ENCODE data around the gene P3R3URF.
A peak's percentile ranks its signal among the peaks of the same experiment; 100 is the strongest.
"Not testable (repeated sequence)": the region's sequence is repeated elsewhere in the genome, so short reads cannot be mapped to it uniquely, and the experiment has no call there.

The P3R3URF gene

DNA sequence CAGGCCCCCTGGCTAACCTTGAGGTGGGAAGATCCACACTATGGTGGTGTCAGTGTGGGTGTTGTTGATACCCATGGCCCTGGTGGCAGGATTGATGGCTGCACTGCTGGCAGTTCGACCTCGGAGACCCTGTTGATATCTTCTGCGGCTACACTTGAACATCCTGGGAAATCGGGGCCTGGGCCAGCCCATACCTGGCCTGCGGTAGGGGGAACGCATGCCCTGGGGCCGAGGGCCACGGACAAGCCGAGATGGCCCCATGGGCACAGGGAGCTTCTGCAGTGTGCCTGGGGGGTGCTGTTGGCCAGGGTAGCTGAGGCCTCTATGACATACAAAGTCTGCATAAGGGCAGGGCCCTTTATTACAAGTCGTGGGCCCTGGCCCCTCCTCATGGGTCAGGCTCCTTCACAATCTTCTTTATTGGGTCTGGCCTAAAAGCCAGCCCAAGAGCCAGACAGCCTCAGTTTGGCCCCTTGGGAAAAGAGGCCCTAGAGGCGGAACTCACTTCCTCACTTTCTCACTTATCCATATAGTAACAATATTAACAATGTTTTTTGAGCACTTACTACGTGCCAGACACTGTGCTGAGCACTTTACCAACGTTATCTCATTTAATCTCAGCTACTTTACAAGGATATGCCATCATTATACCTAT lies at the start of gene P3R3URF:
Gene P3R3URF, minus strand, starts transcription at position 278 of the 655 bp plus-strand sequence. Its CDS starts 17 bp downstream, at position 261.
- DNase-seq (ENCODE audit: low read depth in 2 of 2) = no peak

DNA sequence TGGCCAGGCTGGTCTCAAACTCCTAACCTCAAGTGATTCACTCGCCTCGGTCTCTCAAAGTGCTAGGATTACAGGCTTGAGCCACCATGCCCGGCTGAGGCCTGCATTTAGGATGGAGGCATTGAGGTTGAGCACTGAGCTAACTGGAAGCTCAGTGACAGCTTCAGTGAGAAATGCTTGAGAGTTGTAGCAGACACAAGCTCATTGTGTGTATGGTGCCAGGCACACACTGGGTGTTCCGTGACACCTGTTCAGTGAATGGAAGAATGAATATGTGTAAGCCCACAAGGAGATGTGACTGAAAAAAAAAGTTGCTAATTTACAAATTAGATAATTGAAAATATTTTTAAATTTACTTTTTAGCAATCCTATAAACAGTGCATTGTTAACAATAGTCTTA lies 48.7 kb upstream of the P3R3URF start:
- no peak for DNase-seq (ENCODE audit: low read depth in 2 of 2)

DNA sequence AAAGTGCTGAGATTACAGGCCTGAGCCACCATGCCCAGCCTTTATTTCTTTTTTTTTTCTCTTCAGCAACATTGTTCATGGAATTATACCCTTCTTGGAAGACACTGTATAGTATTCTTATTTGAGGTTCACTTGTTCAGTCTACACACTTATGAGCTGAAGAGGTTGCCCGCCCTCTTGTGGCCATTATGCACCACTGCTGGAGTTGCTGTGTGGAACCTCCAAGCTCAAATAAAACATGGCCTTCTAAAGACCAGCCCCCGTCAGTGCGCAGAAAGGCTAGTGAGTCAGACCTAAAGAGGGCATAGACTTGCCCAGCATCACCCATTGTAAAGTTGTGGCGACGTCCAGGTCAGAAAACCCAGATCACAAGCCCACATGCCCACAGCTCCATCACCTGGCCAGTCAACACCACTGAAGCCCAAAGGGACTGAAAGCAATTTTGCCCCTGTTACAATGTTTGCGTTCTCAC lies 47.2 kb upstream of the P3R3URF start:
- DNase-seq (ENCODE audit: low read depth in 2 of 2) = peak; percentile 45 to 56

DNA sequence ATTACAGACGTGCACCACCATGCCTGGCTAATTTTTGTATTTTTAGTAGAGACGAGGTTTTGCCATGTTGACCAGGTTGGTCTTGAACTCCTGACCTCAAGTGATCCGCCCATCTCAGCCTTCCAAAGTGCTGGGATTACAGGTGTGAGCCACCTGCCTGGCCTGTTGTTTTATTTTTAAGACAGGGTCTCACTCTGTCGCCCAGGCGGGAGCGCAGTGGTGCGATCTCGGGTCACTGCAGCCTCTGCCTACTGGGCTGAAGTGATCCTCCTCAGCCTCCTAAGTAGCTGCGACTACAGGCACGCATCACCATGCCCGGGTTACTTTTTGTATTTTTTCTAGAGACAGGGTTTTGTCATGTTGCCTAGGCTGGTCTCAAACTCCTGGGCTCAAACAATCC lies 46.8 kb upstream of the P3R3URF start:
- DNase-seq (ENCODE audit: low read depth in 2 of 2) = not testable (repeated sequence)

DNA sequence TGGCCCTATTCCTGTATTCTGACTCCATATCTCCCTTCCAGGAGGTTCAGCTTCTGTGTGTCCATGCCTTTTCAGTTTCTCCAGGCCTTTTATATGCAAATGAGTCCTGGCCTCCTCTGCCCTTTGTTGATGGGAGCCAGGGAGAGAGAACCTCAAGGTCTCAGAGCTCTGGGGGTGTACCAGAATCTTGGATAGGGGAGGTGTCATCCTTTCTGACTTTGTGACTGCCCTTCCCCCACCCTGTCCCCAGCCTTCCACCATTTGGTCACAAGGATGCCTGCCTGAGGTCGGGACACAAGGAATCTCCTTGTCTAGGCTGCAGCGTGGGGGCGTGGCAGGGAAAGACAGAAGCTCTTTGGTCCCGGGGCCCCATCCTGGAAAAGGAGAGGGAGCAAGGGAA lies 45.5 kb upstream of the P3R3URF start:
- no peak for DNase-seq (ENCODE audit: low read depth in 2 of 2)

DNA sequence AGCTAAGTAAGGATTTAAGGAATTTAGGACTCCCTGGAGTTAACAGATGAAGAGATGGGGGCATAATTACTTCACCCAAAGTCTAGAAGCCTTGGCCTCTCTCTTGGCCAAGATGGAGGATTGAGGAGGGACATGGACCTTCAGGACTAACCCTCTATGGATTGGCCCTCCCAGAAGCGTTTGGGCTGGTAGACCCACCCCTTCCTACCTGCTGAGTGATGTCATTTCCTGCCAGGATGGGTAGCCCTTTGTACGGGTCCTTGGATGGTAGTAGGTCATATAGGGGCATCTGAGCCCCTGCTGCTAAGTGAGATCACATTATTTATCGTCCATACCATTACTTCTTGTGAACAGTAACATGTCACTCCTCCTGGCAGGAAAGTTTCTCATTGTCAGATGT lies 44.5 kb upstream of the P3R3URF start:
- no peak for DNase-seq (ENCODE audit: low read depth in 2 of 2)

DNA sequence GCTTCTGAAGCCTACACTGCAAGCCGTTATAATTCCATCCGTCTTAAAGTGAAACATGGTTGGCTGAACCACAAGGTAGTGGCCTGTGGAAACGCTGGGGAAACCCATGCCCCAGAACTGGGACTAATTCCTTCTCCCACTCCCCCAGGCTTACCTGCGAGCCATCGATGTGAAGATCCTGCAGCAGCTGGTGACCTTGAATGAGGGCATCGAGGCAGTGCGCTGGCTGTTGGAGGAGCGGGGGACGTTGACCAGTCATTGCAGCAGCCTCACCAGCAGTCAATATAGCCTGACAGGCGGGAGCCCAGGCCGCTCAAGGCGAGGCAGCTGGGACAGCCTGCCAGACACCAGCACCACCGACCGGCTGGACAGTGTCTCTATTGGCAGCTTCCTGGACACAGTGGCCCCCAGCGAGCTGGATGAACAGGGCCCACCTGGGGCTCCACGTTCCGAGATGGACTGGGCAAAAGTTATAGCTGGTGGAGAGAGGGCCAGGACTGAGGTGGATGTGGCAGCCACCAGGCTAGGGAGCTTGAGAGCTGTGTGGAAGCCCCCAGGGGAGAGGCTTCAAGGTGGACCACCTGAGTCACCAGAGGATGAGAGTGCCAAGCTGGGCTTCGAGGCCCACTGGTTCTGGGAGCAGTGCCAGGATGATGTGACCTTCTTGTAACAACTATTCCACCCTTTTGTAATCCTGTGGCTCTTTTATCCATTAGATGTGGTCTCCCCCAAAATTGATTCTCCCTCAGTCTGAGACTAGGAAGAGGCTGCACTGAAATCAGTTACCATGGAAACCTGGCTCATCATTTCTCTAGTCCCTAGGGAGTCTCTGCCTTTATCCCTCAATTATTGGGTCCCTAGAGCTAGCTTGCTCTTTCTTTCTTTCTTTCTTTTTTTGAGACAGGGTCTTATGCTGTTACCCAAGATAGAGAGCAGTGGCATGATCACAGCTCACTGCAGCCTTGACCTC lies 43.5 kb upstream of the P3R3URF start:
- no peak for DNase-seq (ENCODE audit: low read depth in 2 of 2)

DNA sequence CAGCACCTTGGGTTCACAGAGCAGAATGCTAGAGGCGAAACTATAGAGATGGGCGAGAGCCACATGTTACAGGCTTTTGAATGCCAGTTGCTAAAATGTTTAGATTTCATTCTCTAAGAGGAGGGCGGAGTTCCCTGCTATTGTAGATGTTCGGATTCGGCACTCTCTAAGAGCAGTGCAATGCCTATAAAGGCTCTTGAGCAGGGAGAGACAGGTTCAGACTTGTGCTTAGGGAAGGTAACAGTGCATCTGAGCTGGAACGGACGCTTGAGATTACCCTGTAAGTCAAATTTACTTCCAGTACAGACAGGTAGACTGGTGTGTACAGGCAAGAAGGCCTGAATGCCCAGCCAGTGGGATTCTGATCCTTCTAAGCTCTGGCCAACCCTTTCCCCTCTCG lies 42.2 kb upstream of the P3R3URF start:
- DNase-seq (ENCODE audit: low read depth in 2 of 2) = no peak

DNA sequence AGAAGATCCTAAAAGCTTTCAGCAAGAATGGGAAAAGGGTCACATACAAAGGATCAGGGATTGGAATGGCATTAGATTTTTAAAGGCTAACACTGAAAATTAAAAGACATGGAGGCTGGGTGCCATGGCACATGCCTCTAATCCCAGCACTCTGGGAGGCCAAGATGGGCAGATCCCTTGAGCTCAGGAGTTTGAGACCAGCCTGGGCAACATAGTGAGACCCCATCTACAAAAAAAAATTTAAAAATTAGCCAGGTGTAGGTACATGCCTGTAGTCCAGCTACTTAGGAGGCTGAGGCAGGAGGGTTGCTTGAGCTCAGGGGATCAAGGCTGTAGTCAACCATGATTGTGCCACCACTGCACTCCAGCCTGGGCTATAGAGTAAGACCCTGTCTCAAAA lies 39.2 kb upstream of the P3R3URF start:
- DNase-seq (ENCODE audit: low read depth in 2 of 2) = no peak

DNA sequence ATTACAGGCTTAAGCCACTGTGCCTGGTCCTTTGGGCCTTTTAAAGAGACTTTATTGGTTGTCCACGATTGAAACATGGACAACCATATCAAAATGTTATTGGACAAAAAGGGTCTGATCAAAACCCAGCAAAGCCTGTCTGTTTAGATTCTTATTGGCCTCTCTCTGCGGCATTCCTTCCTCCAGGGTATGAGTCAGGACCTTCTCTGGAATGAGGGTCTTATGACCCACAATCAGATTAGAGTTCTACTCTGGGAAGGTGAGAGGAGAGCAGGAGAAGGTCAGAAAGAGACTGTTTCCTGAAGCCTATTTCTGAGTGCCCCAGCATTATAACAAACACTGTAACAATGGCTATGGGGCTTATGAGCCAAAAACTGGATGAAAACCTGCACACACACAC lies 34.8 kb upstream of the P3R3URF start:
- no peak for DNase-seq (ENCODE audit: low read depth in 2 of 2)

DNA sequence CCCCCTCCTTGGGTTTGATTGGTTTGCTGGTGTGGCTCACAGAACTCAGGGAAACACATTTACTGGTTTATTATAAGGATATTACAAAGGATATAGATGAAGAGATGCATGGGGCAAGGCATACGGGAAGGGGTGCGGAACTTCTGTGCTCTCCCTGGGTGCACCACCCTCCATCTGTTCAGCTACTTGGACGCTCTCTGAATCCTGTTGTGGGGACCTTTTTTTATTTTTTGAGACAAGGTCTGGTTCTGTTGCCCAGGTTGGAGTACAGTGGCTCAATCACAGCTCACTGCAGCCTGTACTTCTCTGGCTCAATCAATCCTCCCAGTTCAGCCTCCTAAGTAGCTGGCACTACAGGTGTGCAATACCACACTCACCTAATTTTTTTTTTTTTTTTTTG lies 34.3 kb upstream of the P3R3URF start:
- no peak for DNase-seq (ENCODE audit: low read depth in 2 of 2)

DNA sequence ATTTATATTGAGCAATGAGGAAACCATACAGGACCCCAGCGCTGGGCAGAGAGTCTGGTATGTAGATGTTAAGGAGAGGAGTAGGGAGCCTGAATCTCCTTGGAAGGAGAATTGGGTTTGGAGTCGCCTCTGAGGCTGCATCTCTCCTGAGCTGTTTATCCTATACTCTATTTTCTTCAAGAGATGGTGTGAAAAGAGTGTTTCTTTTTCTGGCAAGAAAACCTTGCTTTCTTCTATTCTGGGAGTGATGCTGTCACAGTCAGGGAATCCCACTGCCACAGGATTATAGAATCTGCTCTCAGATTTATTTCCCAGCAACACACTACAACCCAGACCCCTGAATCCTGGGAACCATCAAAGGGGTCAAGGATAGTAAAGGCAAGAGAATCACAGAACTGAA lies 30.1 kb upstream of the P3R3URF start:
- DNase-seq (ENCODE audit: low read depth in 2 of 2) = no peak

DNA sequence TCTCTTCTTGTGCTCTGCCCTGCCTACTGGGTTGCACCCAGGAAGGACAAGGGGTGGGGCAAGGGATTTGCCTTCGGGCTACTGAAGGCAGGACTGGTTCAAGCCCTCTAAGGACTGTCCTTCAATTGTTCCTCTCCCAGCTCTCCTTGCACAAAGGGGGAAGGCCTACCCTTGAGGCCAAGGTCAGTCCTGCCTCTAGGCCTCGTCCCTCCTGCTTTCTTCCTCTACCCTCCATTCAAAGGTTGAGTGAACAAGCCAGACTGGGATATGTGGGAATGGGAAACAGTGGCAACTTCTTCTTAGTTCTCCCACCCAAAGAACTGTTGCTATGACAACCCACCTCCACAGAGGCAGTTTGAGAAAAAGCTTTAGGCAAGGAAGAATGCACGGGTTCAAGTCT lies 29.5 kb upstream of the P3R3URF start:
- DNase-seq (ENCODE audit: low read depth in 2 of 2) = no peak

DNA sequence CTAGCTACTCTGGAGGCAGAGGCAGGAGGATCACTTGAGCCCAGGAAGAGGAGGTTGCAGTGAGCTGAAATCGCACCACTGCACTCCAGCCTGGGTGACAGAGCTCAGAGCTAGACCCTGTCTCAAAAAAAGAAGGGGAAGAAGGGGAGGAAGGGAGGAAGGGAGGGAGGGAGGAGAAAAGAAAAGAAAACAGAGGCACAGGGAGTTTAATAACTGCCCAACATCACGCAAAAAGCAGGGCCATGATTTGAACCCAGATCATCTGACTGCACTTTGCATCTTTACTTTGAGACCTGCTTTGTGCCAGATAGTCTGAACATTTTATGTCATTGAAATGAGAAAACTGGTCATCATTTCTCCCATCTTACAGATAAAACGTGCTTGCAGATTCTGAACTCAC lies 28.9 kb upstream of the P3R3URF start:
- no peak for DNase-seq (ENCODE audit: low read depth in 2 of 2)

DNA sequence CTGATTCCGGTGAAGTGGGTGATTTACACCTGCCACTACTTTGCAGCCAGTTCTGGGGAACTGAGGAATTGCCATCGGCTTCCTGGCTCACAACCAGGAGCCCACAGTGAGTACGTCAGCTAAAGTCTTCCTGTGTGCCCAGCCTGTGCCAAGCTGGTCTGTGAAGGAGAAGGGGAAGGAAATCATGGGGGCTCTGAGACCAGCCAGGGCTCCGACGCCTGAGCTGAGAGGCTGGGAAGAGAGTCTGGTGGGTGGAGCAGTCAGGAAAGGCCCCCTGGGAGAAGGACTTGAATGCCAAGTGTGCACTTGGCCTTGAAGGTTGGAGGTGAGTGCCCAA lies 28.1 kb upstream of the P3R3URF start:
- DNase-seq (ENCODE audit: low read depth in 2 of 2) = no peak

DNA sequence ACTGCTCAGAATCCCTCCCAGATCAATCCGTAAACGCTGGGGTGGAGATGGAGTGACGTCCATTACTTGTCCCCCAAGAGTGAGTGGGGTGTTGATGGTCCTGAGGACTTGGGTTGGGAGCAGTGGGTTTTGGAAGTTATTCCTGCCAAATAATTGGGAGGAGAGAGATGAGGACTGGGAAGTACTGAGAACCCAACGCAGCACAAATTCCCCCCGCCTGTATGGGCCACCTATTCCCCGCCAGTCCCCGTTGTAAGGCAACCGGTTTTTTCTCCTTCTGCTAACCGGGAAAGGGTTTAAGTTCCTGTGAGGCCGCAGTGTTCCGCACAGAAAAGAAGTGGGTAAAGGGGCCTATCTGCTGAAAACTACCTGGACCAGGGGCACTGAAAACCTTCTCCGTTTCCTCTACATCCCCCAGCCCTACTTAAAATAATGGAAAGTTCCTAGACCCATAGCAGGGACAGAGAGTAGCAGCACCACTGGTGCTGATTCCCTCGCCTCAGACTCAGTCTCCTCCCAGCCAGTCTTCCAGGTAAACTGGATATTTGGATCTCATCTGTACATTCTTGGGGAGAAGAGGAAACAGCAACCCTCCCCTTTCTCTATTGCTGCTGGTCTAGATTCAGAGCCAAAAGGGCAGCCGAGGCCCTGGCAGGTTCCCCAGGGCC lies 27.6 kb upstream of the P3R3URF start:
- no peak for DNase-seq (ENCODE audit: low read depth in 2 of 2)

DNA sequence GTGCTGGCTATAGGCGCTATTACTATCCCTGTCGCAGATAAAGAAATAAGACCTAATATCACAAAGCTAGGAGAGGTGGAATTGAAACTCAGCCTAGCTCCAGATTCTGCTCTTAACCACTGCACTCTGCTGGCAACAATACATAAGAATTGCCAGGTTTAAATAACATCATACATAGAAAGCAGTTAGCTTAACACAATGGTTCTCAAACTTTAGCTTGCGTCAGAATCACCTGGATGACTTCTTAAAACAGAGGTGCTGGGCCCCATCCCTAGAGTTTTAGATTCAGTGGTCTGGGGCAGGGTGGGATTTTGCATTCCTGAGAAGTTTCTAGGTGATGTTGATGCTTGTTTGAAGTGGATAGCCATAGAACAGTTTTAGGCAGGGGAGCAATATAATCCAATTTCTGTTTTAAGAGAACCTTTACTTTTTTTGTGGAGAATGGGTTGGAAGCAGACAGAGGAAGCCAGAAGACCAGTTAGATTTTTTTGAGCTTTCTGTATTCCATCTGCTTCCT lies 23.0 kb upstream of the P3R3URF start:
- no peak for DNase-seq (ENCODE audit: low read depth in 2 of 2)

DNA sequence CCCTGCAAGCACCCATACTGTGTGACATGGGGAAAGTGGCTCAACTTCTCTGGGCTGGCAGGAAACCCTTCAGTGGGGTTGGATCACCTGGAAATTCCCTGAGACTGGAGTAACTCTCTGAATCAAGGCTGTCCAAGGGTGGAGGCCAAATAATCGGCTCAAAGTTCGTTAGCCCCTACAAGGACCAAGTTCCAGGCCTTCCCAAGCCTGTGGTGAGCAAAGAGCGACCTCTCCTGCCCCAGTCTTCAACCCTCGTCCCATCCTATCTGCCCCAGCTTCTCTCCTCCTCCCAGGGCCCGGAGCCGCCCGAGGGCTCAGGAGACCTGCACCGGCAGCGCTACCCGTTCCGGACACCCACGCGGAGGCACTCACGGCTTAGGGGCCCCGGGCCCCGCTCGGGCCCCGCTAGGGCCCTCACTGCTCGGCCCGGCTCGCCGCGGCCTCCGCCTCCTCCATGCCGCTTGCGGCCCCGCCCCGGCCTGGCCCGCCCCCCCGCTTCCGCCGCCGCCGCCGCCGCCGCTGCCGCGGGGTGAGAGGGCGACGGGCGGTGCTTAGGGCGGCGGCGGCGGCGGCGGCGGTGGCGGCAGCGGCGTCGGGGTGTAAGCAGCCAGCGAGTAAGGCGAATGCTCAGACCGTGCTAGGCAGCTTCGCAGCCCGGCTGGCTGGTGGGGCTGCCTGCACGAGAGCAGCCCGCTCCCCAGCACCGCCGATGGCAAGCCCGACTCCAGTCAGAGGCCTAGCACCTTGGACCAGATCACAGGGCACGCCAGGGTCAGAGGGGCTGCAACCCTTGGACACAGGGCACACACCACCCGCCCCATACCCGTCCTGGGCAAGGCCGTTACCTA lies 21.9 kb upstream of the P3R3URF start, which contains the start of gene POMGNT1:
Gene POMGNT1, minus strand, starts transcription at position 471 of the 848 bp plus-strand sequence. CDS start 613 bp downstream, outside the sequence.
- peak in 1 of 2 experiments; percentile 36 for DNase-seq (ENCODE audit: low read depth in 2 of 2)

DNA sequence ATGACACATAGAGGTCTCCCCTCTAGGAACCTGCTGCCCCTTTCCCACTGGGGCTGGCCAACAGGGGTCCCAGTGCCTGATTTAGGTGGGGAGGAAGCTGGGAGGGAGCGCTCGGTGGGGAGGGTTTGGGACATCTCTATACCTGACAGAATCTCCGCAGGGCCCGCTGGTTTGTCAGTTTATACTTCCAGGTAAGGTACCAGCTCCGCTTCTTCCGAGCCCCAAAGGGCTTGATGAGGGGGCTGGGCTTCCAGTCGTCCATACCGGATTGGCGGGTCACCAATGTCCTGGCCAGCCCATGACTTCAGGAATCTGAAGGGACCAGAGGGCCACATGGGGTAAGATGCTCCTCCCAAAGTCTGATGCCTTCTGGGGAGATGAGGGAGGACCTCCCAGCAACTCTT lies 21.3 kb upstream of the P3R3URF start:
- no peak for DNase-seq (ENCODE audit: low read depth in 2 of 2)

DNA sequence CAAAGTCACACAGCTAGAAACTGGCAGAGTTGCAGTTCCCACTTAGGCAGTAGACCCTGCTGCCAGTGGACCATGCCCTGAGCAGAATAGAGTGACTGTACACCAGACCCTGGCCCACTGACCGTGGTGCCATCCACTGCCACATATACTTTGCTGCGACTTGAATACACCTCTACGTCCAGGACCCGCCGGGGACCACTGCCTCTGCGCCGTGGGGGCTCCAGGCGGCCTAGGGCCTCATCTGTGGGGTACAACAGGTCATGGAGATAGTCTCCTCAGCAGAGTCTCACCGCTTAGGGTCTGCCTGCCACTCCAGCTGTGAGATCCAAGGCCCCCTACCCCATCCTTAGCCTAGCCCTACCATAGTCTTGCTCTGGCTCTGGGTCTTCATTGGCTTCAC lies 20.3 kb upstream of the P3R3URF start:
- DNase-seq (ENCODE audit: low read depth in 2 of 2) = no peak

DNA sequence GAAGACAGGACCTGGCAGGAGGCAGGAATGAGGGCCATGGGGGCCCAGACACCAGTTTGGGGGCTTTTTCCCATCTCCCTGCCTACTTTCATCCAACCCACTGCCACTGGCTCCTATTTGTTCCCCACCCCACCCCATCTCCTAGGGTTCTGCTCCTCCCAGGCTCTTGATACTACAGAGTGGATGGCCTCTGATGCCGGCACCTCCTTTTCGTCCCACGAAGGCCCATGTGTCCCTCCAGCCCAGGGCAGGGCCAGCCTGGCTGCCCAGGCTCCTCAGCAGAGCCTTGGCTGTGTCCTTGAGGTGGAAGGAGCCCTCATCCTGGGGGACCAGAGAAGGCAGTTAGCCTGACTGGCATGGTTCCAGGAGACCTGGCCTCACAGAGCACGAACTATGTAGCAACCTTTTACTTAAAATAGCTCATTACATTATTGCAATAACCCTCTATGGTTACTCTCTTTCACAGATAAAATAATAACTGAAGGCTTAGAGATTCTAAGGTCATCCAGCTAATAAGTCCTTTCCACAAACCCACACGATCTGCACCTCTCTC lies 18.4 kb upstream of the P3R3URF start:
- DNase-seq (ENCODE audit: low read depth in 2 of 2) = no peak

All from fibroblast of skin of left biceps (primary cell).